K562 (cell line): ENCODE data around the gene PRXL2B. TPM values are rescaled to one million over a fixed set of nuclear protein-coding genes. Genes with fewer than 3 reads are reported as not detected.

Source experiments
- ATAC-seq: fragments of 200-7000 bp; cut with Tn5 transposase; 3 replicates; pipeline ENCODE4 v1.9.1; 2020; ENCODE audit warnings: moderate library complexity
- BruUV-seq: library from RNA; stranded (reverse); fragments of 400-500 nt; replicated peaks from 2 replicates; lab custom pipeline; 2021; lab: Mats Ljungman, UMichigan
- CTCF ChIA-PET: fragments of 300-600 bp; formaldehyde crosslinking; extraction: SDS; loops from one replicate; lab custom pipeline; 2021; ENCODE audit warnings: low intra/inter-chr PET ratio; lab: Yijun Ruan, JAX
- POLR2A ChIA-PET: fragments of 300-600, 350-650 bp; sonication (Branson Sonifier 250); formaldehyde crosslinking; extraction: SDS; loops from one replicate; lab custom pipeline; 2021; ENCODE audit warnings: antibody characterized with exemption, inconsistent platforms; lab: Yijun Ruan, JAX
- DNase-seq, 4 experiments: peaks; one replicate each; pipeline versions ENCODE4 v3.0.0 to v3.0.0-alpha.2; 2011 to 2018; ENCODE audit warnings: low spot score in 3 of 4, mixed read lengths in 3 of 4; ENCODE audit errors: extremely low read depth in 1 of 4
- FAIRE-seq: peaks from 2 replicates; lab custom pipeline; 2011; peaks lifted over from hg19 to GRCh38; lab: Jason Lieb, UNC
- H2AFZ ChIP-seq: 2 replicates; pipeline ENCODE4 v1.6.0; 2011; ENCODE audit warnings: low read depth, low read length, control low read depth, inconsistent platforms
- H3K27ac ChIP-seq: fragments of 200-600 bp; 3 replicates; pipeline ENCODE4 v1.8.0; 2011; ENCODE audit warnings: low read depth, mild to moderate bottlenecking, control low read depth, inconsistent platforms, low read length, moderate library complexity, mixed read lengths; ENCODE audit errors: extremely low read depth
- H3K27me3 ChIP-seq, 2 experiments: fragments of 300-600 bp in 1 of 2; 2 replicates in 1 of 2; 3 replicates in 1 of 2; pipeline versions ENCODE4 v1.6.0 to v1.8.0; 2011; ENCODE audit warnings: inconsistent platforms in 2 of 2, low read length in 2 of 2, mild to moderate bottlenecking in 1 of 2, mixed read lengths in 1 of 2, moderate library complexity in 1 of 2; ENCODE audit not compliant: control insufficient read depth in 2 of 2, insufficient read depth in 2 of 2
- H3K36me3 ChIP-seq: fragments of 300-600 bp; 3 replicates; pipeline ENCODE4 v1.8.0; 2011; ENCODE audit warnings: mild to moderate bottlenecking, low read length, inconsistent platforms; ENCODE audit not compliant: control insufficient read depth, insufficient read depth
- H3K4me1 ChIP-seq, 2 experiments: fragments of 200-600 bp in 1 of 2; replicated peaks in 1 of 2; 2 replicates in 1 of 2; 3 replicates in 1 of 2; pipeline versions ENCODE4 v1.5.1 to v1.8.0; 2011; ENCODE audit warnings: inconsistent platforms in 2 of 2, low read length in 2 of 2, mild to moderate bottlenecking in 1 of 2, mixed read lengths in 1 of 2, moderate library complexity in 1 of 2; ENCODE audit not compliant: control insufficient read depth in 2 of 2, insufficient read depth in 2 of 2
- H3K4me2 ChIP-seq: 2 replicates; pipeline ENCODE4 v1.6.1; 2011; ENCODE audit warnings: low read length, control low read depth, inconsistent platforms, mixed read lengths; ENCODE audit not compliant: insufficient read depth
- H3K4me3 ChIP-seq: fragments of 200-600 bp; sonication (generic), shearing (Covaris generic); 2 replicates; pipeline ENCODE4 v1.5.1; 2016; ENCODE audit warnings: control low read depth, inconsistent platforms
- H3K79me2 ChIP-seq: fragments of 200-600 bp; 3 replicates; pipeline ENCODE4 v1.8.0; 2011; ENCODE audit warnings: low read length, inconsistent platforms; ENCODE audit not compliant: control insufficient read depth, insufficient read depth
- H3K9ac ChIP-seq, 2 experiments: 2 replicates each; pipeline versions ENCODE4 v1.6.0 to v1.6.1; 2011; ENCODE audit warnings: low read depth in 2 of 2, low read length in 2 of 2, control low read depth in 1 of 2, inconsistent platforms in 1 of 2, mild to moderate bottlenecking in 1 of 2, mixed read lengths in 1 of 2; ENCODE audit not compliant: insufficient read depth in 1 of 2
- H3K9me1 ChIP-seq: one replicate; pipeline ENCODE4 v1.6.0; 2011; ENCODE audit warnings: inconsistent platforms, mild to moderate bottlenecking, low read length, moderate library complexity; ENCODE audit not compliant: control insufficient read depth, insufficient read depth
- H3K9me3 ChIP-seq: replicated peaks from 2 replicates; pipeline ENCODE4 v1.5.1; 2011; ENCODE audit warnings: low read depth, low read length, inconsistent platforms; ENCODE audit not compliant: control insufficient read depth, insufficient read depth
- H4K20me1 ChIP-seq: replicated peaks from 2 replicates; pipeline ENCODE4 v1.6.1; 2011; ENCODE audit warnings: low read length, inconsistent platforms, mixed read lengths; ENCODE audit not compliant: control insufficient read depth, insufficient read depth
- POLR2A ChIP-seq: fragments of 450-650 bp; conservative IDR thresholded peaks from 2 replicates; pipeline ENCODE4 v1.6.1; 2016
- RHOXF2B ChIP-seq: fragments of 250-450 bp; sonication (Bioruptor Pico); conservative IDR thresholded peaks from 2 replicates; pipeline ENCODE4 v1.5.1; 2021
- TFAP4 ChIP-seq: sonication (generic); formaldehyde crosslinking; IDR thresholded peaks from 2 replicates; pipeline ENCODE4 v1.8.0; 2022; ENCODE audit warnings: missing genetic modification reagents, mild to moderate bottlenecking, moderate library complexity, borderline replicate concordance
- ZNF764 ChIP-seq: fragments of 250-450 bp; sonication (Bioruptor Pico); IDR thresholded peaks from 2 replicates; pipeline ENCODE4 v1.4.0; 2020; ENCODE audit warnings: low read depth, mild to moderate bottlenecking, moderate library complexity
- WGBS: fragments of 100-300 bp; shearing (Covaris generic); methylation state at CpG from one replicate; pipeline ENCODE4 v1.1.6; 2016; ENCODE audit warnings: low coverage, mixed read lengths; ENCODE audit not compliant: insufficient coverage; ENCODE audit errors: missing lambda C conversion rate; 5-methylcytosine and 5-hydroxymethylcytosine counted together
- in situ Hi-C: fragments of 300-500 bp; cut with MboI; formaldehyde crosslinking; loops from 4 replicates; pipeline ENCODE4 v1.15.0; 2018; ENCODE audit warnings: inconsistent platforms, mixed read lengths
- intact Hi-C: fragments of 100-400 bp; cut with micrococcal nuclease; formaldehyde crosslinking; loops from 2 replicates; pipeline ENCODE4 v1.14.2; 2022
- polyA plus RNA-seq, 8 experiments: library from polyadenylated mRNA; depleted of rRNA in 4 of 8; stranded (reverse) in 5 of 8; unstranded in 3 of 8; fragments of >200 nt; fragmentation: Nextera tagmentation in 2 of 8; fragmentation: Illumina TruSeq in 1 of 8; extraction: Ambion mirVana in 2 of 8; extraction: Trizol in 1 of 8; gene quantifications; 2 replicates each; pipeline versions ENCODE4 v1.2.1 to v1.2.3, GENCODE V29; 2011 to 2014; ENCODE audit warnings: inconsistent platforms in 1 of 8, missing spikeins in 1 of 8
- total RNA-seq, 7 experiments: library from RNA; depleted of rRNA in 6 of 7; stranded (reverse); fragments of >200 nt in 6 of 7; fragmentation: Illumina TruSeq in 2 of 7; extraction: Trizol in 2 of 7; gene quantifications; 2 replicates each; pipeline versions ENCODE4 v1.2.1 to v1.2.3, GENCODE V29; 2011 to 2021; ENCODE audit warnings: low replicate concordance in 1 of 7
- TF ChIP-seq, protein P1 (sequence below): fragments of 450-650 bp; IDR thresholded peaks from 2 replicates; pipeline ENCODE4 v1.6.1; 2018; ENCODE audit not compliant: partially characterized antibody

PRXL2B gene
- total and polyA plus RNA-seq, 9 of the 15 experiments (the other 6 are each of a cell fraction or from before 2014, with no cell fraction given), result 0.99 to 25.3 (median 11.8) TPM

DNA sequence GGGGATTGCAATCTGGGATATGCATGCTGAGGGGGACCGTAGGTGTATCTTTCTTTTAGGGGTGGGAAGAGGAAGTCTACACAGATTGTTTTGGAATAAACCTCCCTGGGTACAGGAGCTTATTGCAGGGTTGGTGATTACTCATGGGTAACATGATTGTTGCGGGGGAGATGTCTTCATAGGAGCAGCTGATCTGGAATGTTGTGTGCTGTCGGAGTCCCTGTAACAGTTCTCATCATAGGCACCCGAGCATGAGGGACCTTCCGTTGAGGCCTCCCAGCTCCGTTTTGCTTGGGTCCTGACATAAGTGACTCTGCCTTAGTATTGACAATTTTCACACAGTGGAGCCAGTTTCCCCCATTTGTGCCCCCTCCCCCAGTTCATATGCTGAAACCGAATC, 4.2 kb upstream of the PRXL2B start:
- Histone ChIP-seq H3K79me2 (peaks cover 8% of the 10 kb centered on the region; the same call in 1 of the 3 replicates), H3K9ac (no peak overlapping the region), H3K4me3 (no peak overlapping the region), H3K4me2 (no peak overlapping the region), H3K9me3 (no peaks in the 10 kb centered on the region), H3K4me1 (peaks cover 29 to 45% of the 10 kb centered on the region in 2 experiments), H2AFZ (no peak overlapping the region), H3K9me1 (no peaks in the 10 kb centered on the region), H3K27me3 (peaks cover 12 to 21% of the 10 kb centered on the region in 2 experiments), H3K27ac (no peak overlapping the region), H4K20me1 (no peaks in the 10 kb centered on the region), H3K36me3 (0 out of 3 replicates have a peak, but pooled peaks cover 4% of the 10 kb centered on the region)
- POLR2A ChIA-PET, result interaction anchor here (1.0 to 1.6 kb wide), 2 partner anchors 21 to 38 kb away, joined by 3 to 4 read pairs; no protein-coding TSS in a partner anchor
- in situ Hi-C loops (no loop called here), intact Hi-C loops (no loop called here)
- DNase-seq (no peak), FAIRE-seq (no peak), ATAC-seq (no peak)
- TF ChIP-seq TFAP4 (CRISPR knock-in tag), result 0 out of 2 replicates have a peak, but pooled peaks have one; percentile 40
- no peak for TF ChIP-seq RHOXF2B
- 8% methylated on average over 7 of the region's 7 CpGs for WGBS
- BruUV-seq, result no TSS peak
- CTCF ChIA-PET, result no interaction called here

DNA sequence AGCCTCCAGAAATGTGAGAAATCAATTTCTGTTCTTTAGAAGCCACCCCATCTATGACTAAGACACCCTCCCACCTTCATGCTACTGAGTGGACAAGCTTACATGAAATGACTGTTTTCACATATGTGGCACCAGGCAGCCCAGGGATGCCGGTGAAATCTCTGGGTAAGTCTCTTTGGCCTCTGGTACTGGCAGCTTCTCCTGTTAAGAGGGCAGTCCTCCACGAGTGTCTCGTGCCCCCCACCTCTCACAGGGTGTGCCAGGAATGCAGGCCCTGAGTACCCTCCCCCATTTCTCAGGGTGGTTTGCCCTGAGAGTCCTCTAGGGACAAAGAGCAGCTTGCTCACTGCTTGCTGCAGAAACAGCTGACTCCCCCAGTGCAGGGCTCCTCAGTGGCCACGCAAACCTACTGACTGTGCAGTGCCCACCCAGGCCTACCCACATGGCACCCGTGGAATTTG, 3.2 kb upstream of the PRXL2B start:
- 0 out of 3 replicates have a peak, but pooled peaks cover 4% of the 10 kb centered on the region for H3K36me3 ChIP-seq
- intact Hi-C loops (no loop called here), in situ Hi-C loops (no loop called here)
- peaks cover 24 to 45% of the 10 kb centered on the region in 2 experiments for H3K4me1 ChIP-seq
- no peak for ATAC-seq
- no peaks in the 10 kb centered on the region for H3K9me3 ChIP-seq
- ChIA-PET POLR2A (interaction anchor here (1.3 to 1.6 kb wide), 3 partner anchors 10 to 27 kb away, joined by 3 to 4 read pairs (median 4); partner anchors contain the start of gene TNFRSF14), CTCF (no interaction called here)
- TF ChIP-seq POLR2A (0 out of 2 replicates have a peak, but pooled peaks have one; percentile 9), TFAP4 (CRISPR knock-in tag) (peak; percentile 41; the same call in 1 of the 2 replicates), ZNF764 (no peak)
- TF ChIP-seq, protein P1, sequence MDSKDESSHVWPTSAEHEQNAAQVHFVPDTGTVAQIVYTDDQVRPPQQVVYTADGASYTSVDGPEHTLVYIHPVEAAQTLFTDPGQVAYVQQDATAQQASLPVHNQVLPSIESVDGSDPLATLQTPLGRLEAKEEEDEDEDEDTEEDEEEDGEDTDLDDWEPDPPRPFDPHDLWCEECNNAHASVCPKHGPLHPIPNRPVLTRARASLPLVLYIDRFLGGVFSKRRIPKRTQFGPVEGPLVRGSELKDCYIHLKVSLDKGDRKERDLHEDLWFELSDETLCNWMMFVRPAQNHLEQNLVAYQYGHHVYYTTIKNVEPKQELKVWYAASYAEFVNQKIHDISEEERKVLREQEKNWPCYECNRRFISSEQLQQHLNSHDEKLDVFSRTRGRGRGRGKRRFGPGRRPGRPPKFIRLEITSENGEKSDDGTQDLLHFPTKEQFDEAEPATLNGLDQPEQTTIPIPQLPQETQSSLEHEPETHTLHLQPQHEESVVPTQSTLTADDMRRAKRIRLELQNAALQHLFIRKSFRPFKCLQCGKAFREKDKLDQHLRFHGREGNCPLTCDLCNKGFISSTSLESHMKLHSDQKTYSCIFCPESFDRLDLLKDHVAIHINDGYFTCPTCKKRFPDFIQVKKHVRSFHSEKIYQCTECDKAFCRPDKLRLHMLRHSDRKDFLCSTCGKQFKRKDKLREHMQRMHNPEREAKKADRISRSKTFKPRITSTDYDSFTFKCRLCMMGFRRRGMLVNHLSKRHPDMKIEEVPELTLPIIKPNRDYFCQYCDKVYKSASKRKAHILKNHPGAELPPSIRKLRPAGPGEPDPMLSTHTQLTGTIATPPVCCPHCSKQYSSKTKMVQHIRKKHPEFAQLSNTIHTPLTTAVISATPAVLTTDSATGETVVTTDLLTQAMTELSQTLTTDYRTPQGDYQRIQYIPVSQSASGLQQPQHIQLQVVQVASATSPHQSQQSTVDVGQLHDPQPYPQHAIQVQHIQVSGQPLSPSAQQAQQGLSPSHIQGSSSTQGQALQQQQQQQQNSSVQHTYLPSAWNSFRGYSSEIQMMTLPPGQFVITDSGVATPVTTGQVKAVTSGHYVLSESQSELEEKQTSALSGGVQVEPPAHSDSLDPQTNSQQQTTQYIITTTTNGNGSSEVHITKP, result peak; percentile 32
- no peak for DNase-seq
- peaks cover 8% of the 10 kb centered on the region; the same call in 1 of the 3 replicates for H3K79me2 ChIP-seq
- no peak overlapping the region for H2AFZ ChIP-seq
- FAIRE-seq, result no peak
- H3K9ac ChIP-seq, result peak overlapping the region in 1 of 2 experiments; percentile 6; a peak in 2 of 4 replicates
- no peak overlapping the region for H3K4me3 ChIP-seq
- no peaks in the 10 kb centered on the region for H3K9me1 ChIP-seq
- no peak overlapping the region for H3K27ac ChIP-seq
- H3K4me2 ChIP-seq, result no peak overlapping the region
- H3K27me3 ChIP-seq, result peaks cover 12 to 21% of the 10 kb centered on the region in 2 experiments
- H4K20me1 ChIP-seq, result no peaks in the 10 kb centered on the region
- no TSS peak for BruUV-seq
- 18% methylated on average over 5 of the region's 5 CpGs for WGBS
